K562 (cell line): Measurements from ENCODE around the gene FEN1. TPM values are rescaled to one million over a fixed set of nuclear protein-coding genes. Genes with fewer than 3 reads are reported as not detected.

Experiments
- CBX1 ChIP-seq: sonication (generic); IDR thresholded peaks from 2 replicates; pipeline ENCODE4 v1.6.1; 2016; ENCODE audit warnings: antibody characterized with exemption, low read depth, mild to moderate bottlenecking
- CHD7 ChIP-seq: fragments of 200-600 bp; sonication (generic); IDR thresholded peaks from one replicate; pipeline ENCODE4 v1.6.1; 2012; ENCODE audit warnings: mild to moderate bottlenecking, low read depth, low read length, inconsistent platforms
- E2F8 ChIP-seq: fragments of 450-650 bp; IDR thresholded peaks from 2 replicates; pipeline ENCODE4 v1.7.1; 2018; ENCODE audit warnings: mild to moderate bottlenecking, low read depth; ENCODE audit not compliant: partially characterized antibody
- TCF15 ChIP-seq: fragments of 250-450 bp; sonication (Bioruptor Pico); IDR thresholded peaks from 2 replicates; pipeline ENCODE4 v1.8.0; 2022; ENCODE audit warnings: moderate library complexity, mild to moderate bottlenecking, inconsistent platforms
- THRA ChIP-seq: fragments of 450-650 bp; IDR thresholded peaks from 2 replicates; pipeline ENCODE4 v1.6.1; 2017; ENCODE audit warnings: mild to moderate bottlenecking, moderate library complexity
- XRCC5 ChIP-seq: fragments of 200-400 bp; formaldehyde crosslinking; IDR thresholded peaks from 2 replicates; pipeline ENCODE4 v1.6.1; 2017; ENCODE audit warnings: low read depth, mild to moderate bottlenecking, low read length
- ZNF239 ChIP-seq: fragments of 250-450 bp; sonication (Bioruptor Pico); IDR thresholded peaks from 2 replicates; pipeline ENCODE4 v1.4.0; 2020; ENCODE audit warnings: mild to moderate bottlenecking
- ZNF57 ChIP-seq: fragments of 450-650 bp; formaldehyde crosslinking; IDR thresholded peaks from 2 replicates; pipeline ENCODE4 v1.4.0; 2020; ENCODE audit warnings: mild to moderate bottlenecking, moderate library complexity
- ZSCAN29 ChIP-seq: fragments of 450-650 bp; IDR thresholded peaks from 2 replicates; pipeline ENCODE4 v1.6.1; 2017
- ZSCAN32 ChIP-seq: fragments of 450-650 bp; formaldehyde crosslinking; IDR thresholded peaks from 2 replicates; pipeline ENCODE4 v1.4.0; 2020; ENCODE audit warnings: mild to moderate bottlenecking, moderate library complexity
- polyA plus RNA-seq, 8 experiments: library from polyadenylated mRNA; depleted of rRNA in 4 of 8; stranded (reverse) in 5 of 8; unstranded in 3 of 8; fragments of >200 nt; fragmentation: Nextera tagmentation in 2 of 8; fragmentation: Illumina TruSeq in 1 of 8; extraction: Ambion mirVana in 2 of 8; extraction: Trizol in 1 of 8; gene quantifications; 2 replicates each; pipeline versions ENCODE4 v1.2.1 to v1.2.3, GENCODE V29; 2011 to 2014; ENCODE audit warnings: inconsistent platforms in 1 of 8, missing spikeins in 1 of 8
- total RNA-seq, 7 experiments: library from RNA; depleted of rRNA in 6 of 7; stranded (reverse); fragments of >200 nt in 6 of 7; fragmentation: Illumina TruSeq in 2 of 7; extraction: Trizol in 2 of 7; gene quantifications; 2 replicates each; pipeline versions ENCODE4 v1.2.1 to v1.2.3, GENCODE V29; 2011 to 2021; ENCODE audit warnings: low replicate concordance in 1 of 7

The FEN1 gene
- total and polyA plus RNA-seq, 9 of the 15 experiments (the other 6 are each of a cell fraction or from before 2014, with no cell fraction given) = 58.1 to 156 (median 137) TPM

GRCh38 chr11:61800331-61801281, 7.9 kb downstream of the FEN1 start (continued):
- TF ChIP-seq CHD7 (no peak), XRCC5 (no peak), ZNF57 (CRISPR knock-in tag) (no peak), THRA (no peak), ZSCAN32 (no peak), CBX1 (no peak), TCF15 (CRISPR knock-in tag) (no peak), E2F8 (no peak), ZNF239 (CRISPR knock-in tag) (no peak), ZSCAN29 (no peak)
